ENCODE data around the gene DEF6.
A peak's percentile ranks its signal among the peaks of the same experiment; 100 is the strongest.

The DEF6 gene

DNA sequence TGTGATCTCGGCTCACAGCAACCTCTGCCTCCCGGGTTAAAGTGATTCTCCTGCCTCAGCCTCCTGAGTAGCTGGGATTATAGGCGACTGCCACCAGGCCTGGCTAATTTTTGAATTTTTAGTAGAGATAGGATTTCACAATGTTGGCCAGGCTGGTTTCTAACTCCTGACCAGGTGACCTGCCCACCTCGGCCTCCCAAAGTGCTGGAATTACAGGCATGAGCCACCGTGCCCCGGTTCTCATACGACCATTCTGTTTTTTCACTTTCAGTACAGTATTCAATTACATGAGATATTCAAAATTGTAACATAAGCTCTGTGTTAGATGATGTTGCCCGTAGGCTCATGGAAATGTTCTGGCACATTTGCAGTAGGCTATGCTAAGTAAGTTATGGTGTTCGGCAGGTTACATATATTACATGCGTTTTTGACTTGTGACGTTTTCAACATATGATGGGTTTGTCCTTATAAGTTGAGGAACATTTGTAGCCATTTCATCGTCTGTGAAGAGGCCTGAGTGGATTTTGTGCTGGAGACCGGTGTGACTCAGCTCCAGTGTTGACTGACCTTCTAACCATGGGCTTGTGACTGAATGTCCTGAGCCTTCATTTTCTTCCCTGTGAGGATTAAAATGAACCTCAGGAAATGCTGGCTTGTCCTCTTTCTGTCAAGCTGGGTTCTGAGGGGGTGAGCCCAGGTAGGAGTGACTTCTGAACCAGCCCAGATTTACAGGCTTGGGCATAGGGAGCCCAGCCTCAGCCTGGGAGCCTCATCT lies 56.9 kb downstream of the DEF6 start:
- in situ Hi-C loops (cut with HindIII; ENCODE audit: low sequenced_read_pairs): no loop called here
- H3K4me3 ChIP-seq (ENCODE audit: low read depth, low read length): no peak overlapping the region
- peak; percentile 44 for DNase-seq (ENCODE audit: low read depth, low spot score)
- TF ChIP-seq, protein P1, sequence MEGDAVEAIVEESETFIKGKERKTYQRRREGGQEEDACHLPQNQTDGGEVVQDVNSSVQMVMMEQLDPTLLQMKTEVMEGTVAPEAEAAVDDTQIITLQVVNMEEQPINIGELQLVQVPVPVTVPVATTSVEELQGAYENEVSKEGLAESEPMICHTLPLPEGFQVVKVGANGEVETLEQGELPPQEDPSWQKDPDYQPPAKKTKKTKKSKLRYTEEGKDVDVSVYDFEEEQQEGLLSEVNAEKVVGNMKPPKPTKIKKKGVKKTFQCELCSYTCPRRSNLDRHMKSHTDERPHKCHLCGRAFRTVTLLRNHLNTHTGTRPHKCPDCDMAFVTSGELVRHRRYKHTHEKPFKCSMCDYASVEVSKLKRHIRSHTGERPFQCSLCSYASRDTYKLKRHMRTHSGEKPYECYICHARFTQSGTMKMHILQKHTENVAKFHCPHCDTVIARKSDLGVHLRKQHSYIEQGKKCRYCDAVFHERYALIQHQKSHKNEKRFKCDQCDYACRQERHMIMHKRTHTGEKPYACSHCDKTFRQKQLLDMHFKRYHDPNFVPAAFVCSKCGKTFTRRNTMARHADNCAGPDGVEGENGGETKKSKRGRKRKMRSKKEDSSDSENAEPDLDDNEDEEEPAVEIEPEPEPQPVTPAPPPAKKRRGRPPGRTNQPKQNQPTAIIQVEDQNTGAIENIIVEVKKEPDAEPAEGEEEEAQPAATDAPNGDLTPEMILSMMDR (IDR thresholded peaks at IDR 0.05; ENCODE audit: low read depth, low read length): no peak

DNA sequence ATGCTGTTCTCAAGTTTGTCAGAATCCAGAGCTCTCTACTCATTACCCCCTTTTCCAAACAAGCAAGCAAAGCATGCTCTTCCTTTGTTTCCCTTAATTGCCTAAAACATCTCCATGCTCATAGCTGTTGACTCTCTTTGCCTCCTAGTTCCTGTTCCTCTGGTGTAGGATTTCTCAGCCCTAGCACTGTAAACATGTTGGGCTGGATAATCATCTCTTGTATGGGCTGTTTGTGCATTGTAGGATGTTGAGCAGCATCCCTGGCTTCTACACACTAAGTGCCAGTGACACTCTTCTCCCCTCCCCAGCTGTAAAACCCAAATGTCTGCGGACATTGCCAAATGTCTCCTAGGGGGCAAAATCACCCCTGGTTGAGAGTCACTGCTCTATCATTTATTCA lies 58.8 kb downstream of the DEF6 start:
- in situ Hi-C loops (cut with HindIII; ENCODE audit: low sequenced_read_pairs): no loop called here
- no peak overlapping the region for H3K4me3 ChIP-seq (ENCODE audit: low read depth, low read length)
- TF ChIP-seq, protein P1 (IDR thresholded peaks at IDR 0.05; ENCODE audit: low read depth, low read length): no peak
- DNase-seq (ENCODE audit: low read depth, low spot score): no peak

DNA sequence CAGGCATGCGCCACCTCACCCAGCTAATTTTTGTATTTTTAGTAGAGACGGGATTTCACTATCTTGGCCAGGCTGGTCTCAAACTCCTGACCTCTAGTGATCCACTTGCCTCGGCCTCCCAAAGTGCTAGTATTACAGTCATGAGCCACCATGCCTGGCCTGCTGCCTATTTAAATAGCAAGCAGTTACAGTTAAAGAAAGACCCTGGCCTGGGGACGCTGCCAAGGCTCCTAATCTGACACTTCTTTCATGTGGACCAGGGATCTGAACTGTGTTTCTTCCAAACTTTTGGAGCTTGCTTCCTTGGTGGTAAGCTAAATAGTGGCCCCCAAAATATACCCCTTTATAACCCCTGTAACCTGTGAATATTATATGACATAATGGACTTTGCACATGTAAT lies 60.1 kb downstream of the DEF6 start:
- H3K4me3 ChIP-seq (ENCODE audit: low read depth, low read length): no peak overlapping the region
- in situ Hi-C loops (cut with HindIII; ENCODE audit: low sequenced_read_pairs): no loop called here
- no peak for DNase-seq (ENCODE audit: low read depth, low spot score)
- TF ChIP-seq, protein P1 (IDR thresholded peaks at IDR 0.05; ENCODE audit: low read depth, low read length): no peak

DNA sequence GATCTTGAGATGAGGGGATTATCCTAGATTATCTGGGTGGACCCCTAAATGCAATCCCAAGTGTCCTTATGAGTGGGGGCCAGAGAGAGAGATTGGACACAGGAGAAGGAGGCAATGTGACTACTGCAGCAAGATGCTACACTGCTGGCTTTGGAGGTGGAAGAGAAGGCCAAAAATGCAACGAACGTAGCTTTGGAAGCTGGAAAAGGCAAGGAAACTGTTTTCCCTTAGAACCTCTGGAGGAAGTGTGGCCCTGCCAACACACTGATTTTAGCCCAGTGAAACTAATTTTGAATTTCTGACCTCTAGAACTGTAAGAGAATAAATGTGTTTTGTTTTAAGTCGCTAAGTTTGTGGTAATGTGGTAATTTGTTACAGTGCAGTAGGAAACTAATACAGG lies 60.5 kb downstream of the DEF6 start:
- in situ Hi-C loops (cut with HindIII; ENCODE audit: low sequenced_read_pairs): no loop called here
- DNase-seq (ENCODE audit: low read depth, low spot score): no peak

DNA sequence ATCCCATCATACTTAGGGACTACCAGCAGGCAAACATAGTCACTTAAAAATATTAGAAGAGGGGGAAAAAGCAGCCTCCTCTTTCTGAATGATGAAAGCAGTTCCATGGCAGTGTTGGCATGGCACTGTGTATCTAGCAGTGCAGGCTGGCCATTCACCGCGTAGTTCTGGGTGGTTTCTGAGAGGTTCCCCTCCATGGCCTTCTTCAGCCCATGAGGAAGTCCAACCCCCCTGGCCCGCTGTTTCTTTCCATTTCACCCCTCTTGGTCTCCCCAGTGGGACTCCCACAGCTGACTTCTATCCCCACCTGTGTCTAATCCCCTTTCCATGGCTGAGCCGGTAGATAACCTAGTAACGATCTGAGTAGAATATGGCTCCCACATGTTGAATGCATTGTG lies 61.7 kb downstream of the DEF6 start:
- no peak for DNase-seq (ENCODE audit: low read depth, low spot score)
- no peak overlapping the region for H3K4me3 ChIP-seq (ENCODE audit: low read depth, low read length)
- TF ChIP-seq, protein P1 (IDR thresholded peaks at IDR 0.05; ENCODE audit: low read depth, low read length): no peak
- in situ Hi-C loops (cut with HindIII; ENCODE audit: low sequenced_read_pairs): no loop called here

More for the DNA sequence above, 60.5 kb downstream of the DEF6 start:
- TF ChIP-seq, protein P1 (IDR thresholded peaks at IDR 0.05; ENCODE audit: low read depth, low read length): no peak
- no peak overlapping the region for H3K4me3 ChIP-seq (ENCODE audit: low read depth, low read length)

DNA sequence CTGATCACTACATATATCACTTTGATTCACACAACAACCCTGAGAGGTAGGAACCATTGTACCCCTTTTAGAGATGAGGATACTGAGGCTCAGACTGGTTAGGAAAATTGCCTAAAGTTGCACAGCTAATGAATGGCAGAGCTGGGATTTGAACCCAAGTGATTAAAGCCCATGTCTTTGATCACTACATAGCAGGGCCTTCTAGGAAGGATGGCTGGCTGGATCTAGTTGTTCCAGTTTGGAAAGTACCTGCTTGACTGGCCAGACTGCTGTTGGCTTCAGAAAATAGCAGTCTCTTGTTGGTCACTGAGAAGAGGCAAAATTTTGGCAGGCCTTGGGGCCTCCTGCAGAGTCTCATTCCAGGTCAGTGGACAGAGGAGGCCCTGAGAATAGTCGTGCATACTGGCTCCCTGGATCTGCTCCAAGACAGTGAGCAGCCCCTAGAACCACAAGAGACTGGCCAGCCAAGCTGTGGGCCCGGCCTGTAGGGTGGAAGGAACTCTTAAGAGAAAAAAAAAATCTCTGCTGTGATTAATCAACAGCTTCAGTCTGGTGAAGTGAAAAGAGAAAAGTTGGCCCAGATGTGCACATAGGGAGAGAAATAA lies 62.2 kb downstream of the DEF6 start:
- H3K4me3 ChIP-seq (ENCODE audit: low read depth, low read length): no peak overlapping the region
- TF ChIP-seq, protein P1 (IDR thresholded peaks at IDR 0.05; ENCODE audit: low read depth, low read length): no peak
- in situ Hi-C loops (cut with HindIII; ENCODE audit: low sequenced_read_pairs): no loop called here
- peak; percentile 98 for DNase-seq (ENCODE audit: low read depth, low spot score)
